Bronchial epithelial cell (primary cell): Measurements from ENCODE around the gene DYNLT4. TPM values are rescaled to one million over a fixed set of nuclear protein-coding genes. Genes with fewer than 3 reads are reported as not detected.

Source experiments
- DNase-seq: peaks from one replicate; pipeline ENCODE4 v3.0.0-alpha.2; 2010; ENCODE audit warnings: low read depth
- FAIRE-seq: peaks from 2 replicates; lab custom pipeline; 2011; peaks lifted over from hg19 to GRCh38; lab: Jason Lieb, UNC
- H3K27me3 ChIP-seq: 2 replicates; pipeline ENCODE4 v1.5.1; 2011; ENCODE audit warnings: low read length; ENCODE audit not compliant: control insufficient read depth, insufficient read depth
- H3K36me3 ChIP-seq: 2 replicates; pipeline ENCODE4 v1.5.1; 2011; ENCODE audit warnings: low read length; ENCODE audit not compliant: control insufficient read depth, insufficient read depth
- H3K4me3 ChIP-seq: 2 replicates; pipeline ENCODE4 v1.5.1; 2011; ENCODE audit warnings: mild to moderate bottlenecking, low read depth, low read length, control low read depth
- CTCF ChIP-seq: IDR thresholded peaks from 2 replicates; pipeline ENCODE4 v1.5.1; 2011; ENCODE audit warnings: mild to moderate bottlenecking, moderate library complexity, low read length, control low read depth, inconsistent platforms; ENCODE audit not compliant: insufficient read depth, severe bottlenecking
- total RNA-seq: library from RNA; depleted of rRNA; stranded (reverse); fragments of >200 nt; gene quantifications from 2 replicates; pipeline ENCODE4 v1.2.1, GENCODE V29; 2014

Gene DYNLT4
- total RNA-seq, 1 donor from 2014 or later: not detected

DNA sequence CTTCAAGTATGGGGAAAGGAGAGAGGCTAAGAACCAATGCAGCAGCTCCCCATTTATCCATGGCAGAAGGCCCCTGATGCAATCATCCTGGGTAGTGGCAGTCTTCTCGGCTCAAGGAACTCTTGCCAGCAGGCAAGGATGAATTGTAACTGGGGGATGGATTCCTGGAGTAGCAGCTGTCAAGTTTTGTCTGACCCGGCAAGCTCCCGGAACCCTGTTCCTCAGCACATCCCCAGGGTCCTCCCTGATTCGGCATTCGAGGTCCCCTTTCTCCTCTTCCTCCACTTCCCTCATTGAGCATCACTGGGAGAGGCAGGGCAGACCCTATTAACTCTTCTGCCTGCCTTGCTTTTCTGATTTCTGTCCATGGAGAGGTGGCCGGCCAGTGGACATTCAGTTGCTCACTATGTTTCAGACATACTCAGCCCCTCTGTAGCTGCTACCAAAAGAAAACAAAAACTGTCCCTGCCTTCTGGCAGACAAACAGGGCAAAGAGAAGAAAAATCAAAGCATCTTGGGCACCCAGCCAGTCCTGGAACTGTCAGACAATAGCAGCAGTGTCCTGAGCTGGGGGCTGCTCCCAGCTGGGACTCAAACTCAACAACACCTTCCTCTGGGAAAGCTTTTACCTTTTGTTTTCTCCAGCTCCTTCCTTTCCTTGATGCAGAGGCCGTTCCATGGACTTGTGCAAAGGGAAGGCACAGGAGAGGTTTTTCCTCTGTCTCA, 41.5 kb upstream of the DYNLT4 start:
- no peak for TF ChIP-seq CTCF
- H3K27me3 ChIP-seq: no peaks in the 10 kb centered on the region
- DNase-seq (no peak), FAIRE-seq (peak; percentile 84)
- no peak overlapping the region for H3K4me3 ChIP-seq
- H3K36me3 ChIP-seq: no peaks in the 10 kb centered on the region

GRCh38 chr1:44847845-44848244, 40.7 kb upstream of the DYNLT4 start:
- FAIRE-seq (no peak), DNase-seq (no peak)
- H3K36me3 ChIP-seq: no peaks in the 10 kb centered on the region
- no peak overlapping the region for H3K4me3 ChIP-seq
- no peaks in the 10 kb centered on the region for H3K27me3 ChIP-seq
- no peak for TF ChIP-seq CTCF

GRCh38 chr1:44846985-44847384, 39.8 kb upstream of the DYNLT4 start:
- no peak for TF ChIP-seq CTCF
- H3K4me3 ChIP-seq: no peak overlapping the region
- FAIRE-seq: no peak
- DNase-seq: no peak
- H3K27me3 ChIP-seq: no peaks in the 10 kb centered on the region
- H3K36me3 ChIP-seq: no peaks in the 10 kb centered on the region

GRCh38 chr1:44842862-44843655, 35.9 kb upstream of the DYNLT4 start, which contains the start of gene PTCH2:
Gene PTCH2 (minus strand): TSS chr1:44843253. CDS start chr1:44842932, 321 bp downstream.
- FAIRE-seq (no peak), DNase-seq (no peak)
- no peak for TF ChIP-seq CTCF
- Histone ChIP-seq H3K27me3 (no peaks in the 10 kb centered on the region), H3K36me3 (no peaks in the 10 kb centered on the region), H3K4me3 (peak within 1 kb of the TSS; percentile 38)

- DNase-seq (no peak), FAIRE-seq (peak; percentile 40)
- no peak overlapping the region for H3K4me3 ChIP-seq
- no peaks in the 10 kb centered on the region for H3K27me3 ChIP-seq
- no peaks in the 10 kb centered on the region for H3K36me3 ChIP-seq
- no peak for TF ChIP-seq CTCF
These were observed 35.3 kb upstream of the DYNLT4 start for GRCh38 chr1:44842486-44842861.
